Epithelial cell of esophagus (primary cell): ENCODE measurements around the gene GTF2A2.

Experiments used
- DNase-seq: peaks from one replicate; pipeline ENCODE4 v3.0.0; 2010; ENCODE audit warnings: low read depth
- H3K4me3 ChIP-seq: 2 replicates; pipeline ENCODE4 v1.5.1; 2011; ENCODE audit warnings: mild to moderate bottlenecking, low read length, control low read depth
- CTCF ChIP-seq: IDR thresholded peaks from 2 replicates; pipeline ENCODE4 v1.5.1; 2011; ENCODE audit warnings: low read depth, mild to moderate bottlenecking, low read length, control low read depth, inconsistent platforms; ENCODE audit not compliant: insufficient read depth; ENCODE audit errors: missing control alignments

Gene GTF2A2

DNA sequence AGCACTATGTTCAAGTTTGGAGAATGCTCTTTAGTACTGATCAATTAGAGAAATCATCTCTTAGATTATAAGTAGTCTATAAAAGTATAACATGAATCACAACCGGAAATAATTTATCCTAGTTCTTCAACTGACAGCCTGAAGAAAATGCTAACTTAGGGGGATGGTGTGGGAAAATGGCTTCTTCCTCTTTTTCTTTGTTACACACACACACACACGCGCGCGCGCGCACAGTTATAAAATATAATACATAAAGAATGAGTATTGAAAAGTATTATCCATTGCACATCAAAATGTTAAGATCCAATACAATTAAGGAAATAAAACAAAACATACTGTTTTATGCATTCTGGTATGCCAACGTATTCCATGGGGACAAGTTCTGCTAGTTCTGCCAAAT, 11.2 kb upstream of the GTF2A2 start:
- H3K4me3 ChIP-seq: no peak overlapping the region
- no peak for TF ChIP-seq CTCF
- DNase-seq: no peak

DNA sequence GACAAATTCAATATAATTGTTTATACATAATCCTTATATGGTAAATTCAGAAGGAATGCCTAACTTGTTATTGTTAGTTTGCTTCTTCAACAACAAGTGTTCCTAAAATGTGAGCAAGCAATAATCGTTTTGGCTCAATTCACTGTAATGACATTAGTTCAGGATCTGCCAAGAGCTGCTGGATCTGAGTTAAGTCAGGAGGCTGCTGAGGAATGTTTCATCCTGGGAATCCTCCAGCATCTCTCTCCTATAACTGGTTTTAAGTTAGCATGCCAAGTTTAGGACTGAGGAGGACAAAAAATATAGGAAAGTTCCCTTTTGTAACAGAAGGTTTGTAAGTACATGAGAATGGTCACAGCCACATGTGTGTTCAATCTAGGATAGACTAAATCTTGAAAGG, 4.9 kb upstream of the GTF2A2 start:
- no peak for DNase-seq
- TF ChIP-seq CTCF: no peak
- H3K4me3 ChIP-seq: no peak overlapping the region

- no peak for DNase-seq
- H3K4me3 ChIP-seq: no peak overlapping the region
- no peak for TF ChIP-seq CTCF
Observed at GRCh38 chr15:59659366-59659765, 2.1 kb upstream of the GTF2A2 start.

DNA sequence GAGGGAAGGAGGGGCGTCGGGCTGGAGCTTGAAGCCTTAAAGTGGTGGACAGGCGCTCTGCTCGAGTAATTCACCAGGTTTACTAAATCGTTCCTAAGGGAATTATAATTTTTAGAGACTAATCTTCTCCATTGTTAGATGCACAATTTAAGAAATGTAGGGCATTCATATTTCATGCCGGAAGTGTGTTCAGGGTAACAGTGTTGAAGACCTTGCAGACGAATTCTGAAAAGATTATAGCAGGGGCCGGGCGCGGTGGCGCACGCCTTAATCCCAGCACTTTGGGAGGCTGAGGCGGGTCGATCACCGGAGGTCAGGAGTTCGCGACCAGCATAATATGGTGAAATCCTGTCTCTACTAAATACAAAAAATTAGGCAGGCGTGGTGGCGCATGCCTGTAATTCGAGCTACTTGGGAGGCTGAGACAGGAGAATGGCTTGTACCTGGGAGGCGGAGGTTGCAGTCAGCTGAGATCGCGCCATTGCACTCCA, 365 bp upstream of the GTF2A2 start:
- TF ChIP-seq CTCF: no peak
- peak overlapping the region; percentile 62 for H3K4me3 ChIP-seq
- no peak for DNase-seq

DNA sequence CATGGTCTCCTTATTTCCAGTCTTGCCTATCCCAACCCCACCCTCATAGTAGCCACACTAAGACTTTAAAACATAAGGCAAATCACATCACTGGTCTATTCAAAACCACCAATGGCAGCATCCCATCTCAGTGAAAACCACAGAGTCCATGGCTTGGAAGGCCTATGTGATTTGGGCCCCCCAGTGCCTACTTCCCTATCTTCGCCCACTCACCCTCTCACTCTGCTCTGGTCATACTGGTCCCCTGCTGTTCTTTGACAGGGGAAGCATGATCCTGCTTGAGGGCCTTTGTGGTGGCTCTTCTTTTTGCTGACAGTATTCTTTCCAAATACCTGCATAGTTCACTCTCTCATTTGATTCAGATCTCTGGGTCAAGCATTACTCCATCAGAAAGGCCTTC, 3.3 kb downstream of the GTF2A2 start:
- no peak overlapping the region for H3K4me3 ChIP-seq
- TF ChIP-seq CTCF: no peak
- DNase-seq: no peak

DNA sequence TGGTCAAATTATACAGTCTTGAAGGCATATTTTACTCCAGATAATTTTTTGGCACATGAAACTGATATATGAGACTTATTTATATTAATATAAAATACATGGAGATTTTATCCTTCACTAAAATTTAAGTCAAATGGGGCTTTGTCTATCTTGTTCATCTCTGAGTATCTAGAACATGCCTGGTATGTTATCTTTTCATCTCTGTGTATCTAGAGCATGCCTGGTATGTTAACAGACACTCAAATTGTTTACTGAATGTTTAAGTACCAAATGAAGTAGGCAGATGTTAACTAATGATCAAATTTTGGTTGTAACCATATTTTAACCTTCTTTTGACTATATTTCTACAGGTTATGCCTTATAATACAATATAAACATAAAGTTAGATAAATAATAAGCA, 7.7 kb downstream of the GTF2A2 start:
- no peak overlapping the region for H3K4me3 ChIP-seq
- no peak for TF ChIP-seq CTCF
- DNase-seq: no peak

DNA sequence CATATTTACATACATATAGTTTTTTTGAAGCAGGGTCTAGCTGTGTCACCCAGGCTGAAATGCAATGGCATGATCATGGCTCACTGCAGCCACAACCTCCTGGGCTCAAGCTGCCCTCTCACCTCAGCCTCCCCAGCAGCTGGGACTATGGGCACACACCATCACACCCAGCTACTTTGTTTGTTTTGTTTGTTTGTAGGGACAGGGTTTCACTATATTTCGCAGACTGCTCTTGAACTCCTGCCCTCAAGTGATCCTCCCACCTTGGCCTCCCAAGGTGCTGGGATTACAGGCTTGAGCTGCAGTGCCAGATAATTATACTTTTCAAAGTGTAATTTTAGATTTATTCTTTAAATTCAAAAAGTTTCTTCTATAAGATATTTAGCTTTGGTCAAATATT, 10.2 kb downstream of the GTF2A2 start:
- no peak for TF ChIP-seq CTCF
- no peak for DNase-seq
- H3K4me3 ChIP-seq: no peak overlapping the region
